NCI-H1694 (cell line): Measurements from ENCODE around the gene RSKR.
"Not testable (repeated sequence)": the region's sequence is repeated elsewhere in the genome, so short reads cannot be mapped to it uniquely, and the experiment has no call there.

Experiments
- DNase-seq: peaks from one replicate; lab custom pipeline; 2025; lab: John Stamatoyannopoulos, UW

The RSKR gene

GRCh38 chr17:28577466-28577824 is 36.5 kb downstream of the RSKR start:
- no peak for DNase-seq

- DNase-seq: peak; percentile 86
These were observed 37.1 kb downstream of the RSKR start, which contains the start of gene ALDOC for GRCh38 chr17:28576758-28577465. TSS of gene ALDOC (minus strand) at chr17:28576895. CDS start at chr17:28575532, 1,363 bp downstream.

GRCh38 chr17:28576016-28576415 is 38.0 kb downstream of the RSKR start:
- not testable (repeated sequence) for DNase-seq

- DNase-seq: no peak
These were observed 38.7 kb downstream of the RSKR start for GRCh38 chr17:28575126-28575795.

- DNase-seq: no peak
These were observed 39.5 kb downstream of the RSKR start for GRCh38 chr17:28574526-28574925.

GRCh38 chr17:28573966-28574480 is 40.0 kb downstream of the RSKR start:
- no peak for DNase-seq

GRCh38 chr17:28573521-28573920 is 40.5 kb downstream of the RSKR start:
- DNase-seq: no peak

- DNase-seq: no peak
These were observed 41.0 kb downstream of the RSKR start for GRCh38 chr17:28573040-28573380.

- no peak for DNase-seq
These were observed 41.5 kb downstream of the RSKR start for GRCh38 chr17:28572259-28573039.

GRCh38 chr17:28571361-28572122 is 42.4 kb downstream of the RSKR start, which contains the start of gene PIGS:
TSS of gene PIGS (minus strand) at chr17:28571524. CDS start at chr17:28571496, 28 bp downstream.
- peak; percentile 82 for DNase-seq

GRCh38 chr17:28570716-28571360 is 43.1 kb downstream of the RSKR start:
- peak; percentile 10 for DNase-seq

- no peak for DNase-seq
These were observed 44.5 kb downstream of the RSKR start for GRCh38 chr17:28569446-28569845.

- DNase-seq: no peak
These were observed 46.4 kb downstream of the RSKR start for GRCh38 chr17:28567604-28568003.

GRCh38 chr17:28563475-28563874 is 50.5 kb downstream of the RSKR start:
- no peak for DNase-seq
